Skeletal muscle cell (primary cell): ENCODE results near the gene COL21A1.

Source experiments
- DNase-seq: peaks from one replicate; pipeline ENCODE4 v3.0.0-alpha.2; 2010; ENCODE audit warnings: low read depth
- H3K4me3 ChIP-seq: 2 replicates; pipeline ENCODE4 v1.5.1; 2011; ENCODE audit warnings: low read depth, mild to moderate bottlenecking, control low read depth, low read length, moderate library complexity

Gene COL21A1

DNA sequence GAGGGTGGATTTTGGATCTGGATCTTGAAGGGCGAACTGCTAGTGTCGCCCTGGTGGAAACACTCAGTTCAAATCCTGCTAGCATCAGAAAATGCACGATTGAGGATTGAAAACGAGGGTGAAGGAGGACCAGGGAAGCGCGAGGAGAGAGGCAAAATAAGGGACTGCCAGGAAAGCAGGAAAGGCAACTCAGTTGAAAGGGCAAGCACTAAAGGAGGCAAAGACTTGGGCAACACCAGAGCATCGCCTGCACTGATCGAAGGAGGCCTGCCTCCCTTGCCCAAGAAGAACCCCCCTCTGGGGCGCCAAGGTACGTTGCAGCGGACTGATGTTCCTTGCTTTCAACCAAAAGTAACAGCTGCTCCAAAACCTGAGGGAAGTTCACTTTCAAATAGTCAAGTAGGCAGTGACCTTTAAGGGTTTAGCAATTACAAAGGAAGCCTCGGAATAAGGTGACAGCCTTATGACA is 308 bp upstream of the COL21A1 start:
- no peak for DNase-seq
- H3K4me3 ChIP-seq = peak overlapping the region; percentile 65

DNA sequence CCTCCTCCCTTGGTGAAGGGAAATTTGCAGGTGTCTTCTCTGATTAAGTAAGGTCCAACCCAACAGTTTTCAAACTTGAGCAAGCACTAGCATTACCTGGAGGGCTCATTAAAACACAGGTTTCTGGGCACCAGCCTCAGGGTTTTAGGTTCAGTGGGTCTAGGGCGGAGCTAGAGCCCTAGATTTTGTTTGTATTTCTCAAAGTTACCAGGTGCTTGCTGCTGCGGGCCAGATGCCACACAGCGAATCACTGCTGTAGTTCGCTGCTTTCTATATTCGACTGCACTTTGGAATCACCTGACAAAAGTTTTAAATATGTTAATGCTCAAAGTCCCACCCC is 869 bp downstream of the COL21A1 start:
- peak overlapping the region; percentile 65 for H3K4me3 ChIP-seq
- DNase-seq = no peak

DNA sequence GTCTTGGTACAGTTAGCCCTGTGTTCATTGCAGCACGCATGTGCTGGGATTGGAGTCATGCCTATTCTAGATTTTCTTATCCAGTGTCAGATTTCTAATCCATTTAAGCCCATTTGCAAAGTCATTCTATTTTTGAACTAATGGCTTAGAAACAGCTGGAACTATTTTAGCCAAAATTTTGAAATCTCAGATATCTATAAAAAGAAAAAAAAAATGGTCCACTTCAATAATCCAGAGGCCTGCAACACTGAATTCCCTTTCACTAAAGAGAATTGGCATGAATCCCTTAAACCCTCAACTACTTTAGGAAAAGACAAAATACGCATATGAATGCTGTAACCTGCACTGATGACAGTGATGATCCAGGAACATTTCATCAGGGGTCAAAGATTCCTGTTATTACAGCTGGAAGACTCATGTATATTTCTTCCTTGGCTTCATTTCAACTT is 1.5 kb downstream of the COL21A1 start:
- peak overlapping the region; percentile 65 for H3K4me3 ChIP-seq
- peak; percentile 90 for DNase-seq

DNA sequence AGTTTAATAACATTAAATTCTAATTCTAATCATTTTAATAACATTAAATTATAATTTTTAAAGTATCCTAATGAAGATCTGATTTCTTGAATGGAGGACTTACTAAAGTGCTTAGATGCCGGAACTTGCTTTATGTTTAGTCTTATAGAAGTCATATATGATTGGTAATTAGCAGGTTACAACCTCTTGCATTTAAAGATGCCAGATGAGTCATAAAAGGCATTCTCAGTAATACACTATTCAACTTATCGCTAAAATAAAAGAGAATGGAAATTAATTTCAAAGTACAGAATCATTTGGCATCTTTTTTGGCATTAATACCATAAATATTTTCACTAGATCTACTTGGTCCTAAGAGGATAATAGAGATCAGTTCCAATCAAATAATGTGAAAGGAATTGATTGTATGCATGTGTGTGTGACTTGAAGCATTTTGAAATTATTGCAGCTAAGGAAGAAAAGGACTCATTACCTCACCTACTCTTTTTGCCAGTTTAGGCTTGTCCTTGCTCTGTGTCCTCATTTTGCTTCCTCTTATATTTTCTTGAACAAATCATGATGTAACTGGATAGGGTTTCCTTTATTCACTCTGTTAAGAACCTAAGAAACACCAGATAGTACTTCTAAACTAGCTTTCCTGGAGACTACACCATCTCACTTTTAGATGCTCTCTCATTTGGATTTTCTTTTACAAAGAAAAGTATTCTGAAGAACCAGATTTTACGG is 2.7 kb downstream of the COL21A1 start:
- DNase-seq = no peak
- H3K4me3 ChIP-seq = no peak overlapping the region

DNA sequence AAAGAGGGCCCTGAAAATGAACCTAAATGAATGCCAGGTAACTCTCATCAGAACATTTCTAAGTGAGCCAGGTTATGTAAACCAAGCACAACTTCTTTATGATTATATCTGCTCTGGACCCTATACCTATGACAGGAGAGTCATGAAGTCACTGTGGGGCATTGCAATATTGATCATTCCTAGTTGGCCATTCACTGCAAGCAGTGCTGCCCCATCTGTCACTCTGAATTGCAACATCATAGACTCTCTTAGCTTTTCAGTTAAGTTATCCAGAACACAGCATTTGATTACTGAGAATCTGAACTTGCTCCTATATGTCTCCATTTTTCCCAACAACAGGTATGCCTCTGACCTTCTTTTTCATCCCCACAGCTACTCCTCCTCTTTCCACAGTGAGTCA is 3.3 kb downstream of the COL21A1 start:
- H3K4me3 ChIP-seq = no peak overlapping the region

DNA sequence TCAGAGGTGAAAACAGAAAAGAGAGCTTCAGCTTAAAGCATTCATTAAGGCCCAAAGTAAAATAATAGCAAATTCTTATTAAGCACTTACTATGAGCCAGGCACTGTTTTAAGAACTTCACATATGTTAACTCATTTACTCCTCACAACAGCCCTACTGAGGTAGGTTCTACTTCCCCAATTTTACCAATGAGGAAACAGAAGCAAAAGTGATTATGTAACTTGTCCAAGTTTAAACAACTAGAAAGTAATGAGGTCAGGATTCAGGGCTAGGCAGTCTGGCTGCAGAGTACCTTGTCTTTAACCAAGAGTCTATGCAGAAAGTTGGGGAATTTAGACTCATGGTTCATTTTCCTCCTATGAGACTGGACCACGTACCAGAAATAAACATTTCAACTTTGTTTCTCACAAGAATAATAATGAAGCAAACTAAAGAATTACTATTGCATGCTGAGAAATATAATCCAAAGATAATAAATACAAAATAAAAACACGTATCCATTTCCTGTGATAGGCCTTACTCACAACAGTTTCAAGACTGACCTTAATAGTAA is 3.8 kb downstream of the COL21A1 start:
- no peak overlapping the region for H3K4me3 ChIP-seq
- no peak for DNase-seq

More for the DNA sequence above, 3.3 kb downstream of the COL21A1 start:
- DNase-seq = no peak

DNA sequence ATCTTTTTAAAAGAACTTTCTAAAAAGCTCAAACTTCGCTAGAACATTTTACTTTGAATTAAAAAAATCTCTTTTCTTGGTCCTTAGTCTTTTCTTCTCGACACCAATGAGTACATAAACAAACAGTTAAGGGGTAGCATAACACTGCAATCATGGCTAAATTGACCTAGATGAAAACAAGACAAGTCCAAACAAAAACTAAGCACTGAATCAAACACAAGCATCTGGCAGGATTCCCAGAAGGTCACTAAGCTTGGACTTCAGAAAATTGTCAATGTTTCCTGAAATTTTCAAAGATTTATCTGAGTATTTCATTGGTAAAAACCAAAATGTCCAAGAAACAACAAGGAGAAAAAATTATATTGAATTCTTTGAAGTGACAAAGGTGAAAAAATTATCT is 5.0 kb downstream of the COL21A1 start:
- no peak overlapping the region for H3K4me3 ChIP-seq

DNA sequence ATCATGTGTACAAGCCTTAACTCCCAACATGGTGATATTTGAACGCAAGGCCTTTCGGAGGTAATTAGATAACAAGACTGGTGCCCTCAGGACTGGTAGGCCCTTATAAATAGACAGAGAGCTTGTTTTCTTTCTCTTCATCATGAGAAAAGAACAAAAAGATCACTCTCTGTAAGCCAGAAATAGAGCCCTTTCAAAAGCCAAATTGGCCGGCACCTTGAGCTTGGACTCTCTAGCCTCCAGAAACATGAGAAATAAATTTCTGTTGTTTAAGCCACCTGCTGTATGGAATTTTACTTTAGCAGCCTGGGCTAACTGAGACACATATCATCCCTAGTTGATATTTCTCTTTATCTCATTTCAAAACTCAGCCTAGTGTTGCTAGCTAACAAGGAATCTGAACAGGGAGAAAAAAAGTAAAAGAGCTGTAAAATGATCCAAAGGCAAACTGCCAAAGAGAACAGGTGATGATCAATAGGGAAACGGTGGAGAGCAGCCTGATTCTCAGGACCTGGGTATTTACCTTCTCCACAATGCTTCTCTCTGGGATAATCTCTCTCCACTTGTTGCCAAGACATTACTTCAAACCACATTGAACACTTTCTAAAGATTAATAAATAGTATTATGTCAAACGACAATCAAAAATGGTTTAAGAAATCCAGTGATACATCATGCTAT is 6.1 kb downstream of the COL21A1 start:
- no peak for DNase-seq
- no peak overlapping the region for H3K4me3 ChIP-seq

More for the DNA sequence above, 5.0 kb downstream of the COL21A1 start:
- DNase-seq = no peak

DNA sequence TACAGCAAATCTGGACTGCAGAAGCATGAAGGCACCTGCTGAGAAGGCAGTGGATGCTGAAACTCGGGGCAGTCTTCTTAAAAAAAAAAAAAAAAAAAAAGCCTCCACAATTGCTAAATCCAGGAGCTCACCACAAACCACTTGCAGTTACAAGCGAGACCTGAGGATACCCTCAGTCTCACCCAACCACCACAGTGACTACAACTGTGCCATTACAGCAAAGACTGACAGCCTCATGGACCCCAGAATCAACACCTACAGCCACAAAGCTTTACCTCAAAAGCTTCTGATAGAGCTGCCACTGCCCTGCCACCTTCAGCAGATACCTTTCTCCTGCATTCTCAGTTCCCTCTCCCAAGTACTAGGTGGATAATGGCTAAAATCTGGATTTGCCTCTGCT is 9.0 kb downstream of the COL21A1 start:
- DNase-seq = no peak
- no peak overlapping the region for H3K4me3 ChIP-seq

DNA sequence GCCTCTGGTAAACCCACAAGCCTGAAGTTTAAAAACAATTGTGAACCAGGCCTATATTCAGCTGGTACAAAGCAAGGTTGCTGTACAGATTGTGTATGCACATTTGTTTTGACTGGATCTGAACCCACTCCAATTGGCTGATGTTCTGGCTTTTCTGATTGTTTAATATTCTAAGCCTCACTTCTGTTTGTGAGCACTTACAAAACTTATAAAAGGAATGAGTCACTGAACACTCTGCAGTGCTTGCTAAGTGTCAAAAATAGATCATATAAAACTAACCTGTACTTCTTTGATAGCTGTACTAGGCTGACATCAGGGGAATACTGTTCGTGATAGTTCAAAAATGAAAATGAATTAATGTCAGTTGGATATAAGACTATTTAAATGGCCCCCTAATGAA is 12.1 kb downstream of the COL21A1 start:
- H3K4me3 ChIP-seq = no peak overlapping the region
- DNase-seq = no peak

DNA sequence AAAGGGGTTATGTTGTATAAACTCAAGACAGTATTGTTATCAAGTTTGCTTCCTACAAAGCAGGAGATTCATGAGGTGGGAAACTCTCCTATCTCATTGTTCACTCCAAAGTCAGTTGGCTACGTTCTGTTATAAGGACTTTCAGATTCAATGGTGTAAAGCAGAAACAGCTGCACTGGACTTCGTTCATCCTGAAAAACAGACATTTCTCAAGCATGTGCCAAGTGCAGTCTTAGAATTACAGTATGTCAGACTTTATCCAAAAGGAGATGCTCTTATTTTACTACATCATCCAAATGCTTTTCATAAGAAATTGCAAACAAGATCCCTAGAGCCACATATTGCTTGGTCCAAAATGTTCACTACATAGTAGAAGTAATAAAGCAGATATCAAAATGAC is 14.9 kb downstream of the COL21A1 start:
- no peak overlapping the region for H3K4me3 ChIP-seq
- no peak for DNase-seq

DNA sequence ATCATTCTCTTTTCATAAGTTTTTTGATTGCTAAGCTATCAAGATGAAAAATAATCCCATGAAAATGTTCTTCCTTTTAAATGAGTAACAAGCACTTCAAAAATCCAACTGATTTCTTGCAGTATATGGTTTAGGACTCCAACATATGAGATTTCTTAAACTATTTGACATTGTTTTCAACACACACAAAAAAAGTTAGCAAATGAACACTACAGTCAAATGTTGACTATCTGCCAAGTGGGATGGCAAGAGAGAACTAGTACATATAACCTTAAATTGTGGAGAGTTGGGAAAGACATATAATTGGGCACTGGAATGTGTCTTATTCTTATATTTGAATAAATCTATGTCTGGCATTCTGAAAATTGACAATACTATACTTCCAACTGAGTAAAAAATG is 15.6 kb downstream of the COL21A1 start:
- no peak overlapping the region for H3K4me3 ChIP-seq
- DNase-seq = no peak

DNA sequence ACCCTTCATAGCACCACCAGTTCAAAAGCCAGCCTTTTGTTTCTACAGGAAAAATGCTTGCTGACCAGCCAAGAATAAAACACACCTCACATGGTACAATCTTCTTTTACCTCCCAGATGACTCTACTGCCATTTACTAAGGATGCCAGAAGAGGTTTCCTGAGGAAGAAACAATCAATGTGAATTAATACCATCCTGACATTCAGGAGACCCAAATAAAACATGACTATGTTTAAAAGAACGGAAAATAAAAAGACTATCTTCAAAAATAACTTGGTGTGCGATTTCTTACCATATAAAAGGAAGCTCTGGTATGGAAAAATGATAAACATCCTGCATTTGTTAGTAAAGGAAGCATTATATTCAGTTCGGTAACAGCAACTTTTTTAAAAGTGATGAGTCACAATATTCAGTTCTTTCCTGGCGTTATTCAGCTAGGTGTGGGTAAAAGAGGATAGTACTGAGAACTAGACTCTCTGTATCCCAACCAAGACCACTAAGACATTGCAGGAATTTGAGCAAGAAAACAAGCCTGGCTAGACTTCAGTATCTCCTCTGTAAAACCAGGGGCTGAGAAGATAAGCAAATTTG is 16.3 kb downstream of the COL21A1 start:
- no peak overlapping the region for H3K4me3 ChIP-seq
- DNase-seq = no peak

DNA sequence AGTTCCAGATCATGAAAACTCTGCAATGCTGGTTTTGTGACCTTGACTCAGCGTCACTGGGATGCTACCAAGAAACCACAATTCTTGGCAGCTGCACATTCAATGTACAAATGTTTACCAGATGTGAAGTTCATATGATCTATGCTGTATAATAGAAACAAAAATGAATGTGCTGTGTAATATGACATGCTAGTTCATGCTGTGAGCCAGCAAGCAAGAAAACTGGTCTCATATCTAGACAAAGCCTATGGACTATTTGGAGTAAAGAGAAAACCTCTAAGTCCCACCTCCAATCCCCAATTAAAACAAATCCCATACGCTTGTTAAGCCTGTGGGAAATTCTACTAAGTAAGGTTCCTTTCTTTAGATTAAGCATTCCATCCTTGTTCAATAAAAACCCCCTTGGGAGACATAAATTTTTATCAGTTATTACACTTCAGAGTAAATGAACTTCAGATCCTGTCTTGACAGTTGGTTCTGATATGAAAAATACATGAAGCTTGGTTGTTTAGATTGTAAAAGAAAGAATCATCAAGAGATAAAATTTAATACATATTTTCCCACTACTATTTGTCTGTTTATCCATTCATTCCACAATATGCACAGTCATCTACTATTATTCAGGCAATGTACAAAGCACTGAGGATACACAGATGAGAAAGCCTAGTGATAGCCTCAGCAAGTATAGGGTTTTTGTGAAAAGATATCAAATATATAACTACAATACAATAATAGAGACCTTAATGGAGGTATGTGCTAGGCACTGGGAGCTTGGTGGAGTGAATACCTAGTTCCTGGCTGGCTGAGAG is 20.1 kb downstream of the COL21A1 start:
- peak; percentile 93 for DNase-seq
- H3K4me3 ChIP-seq = no peak overlapping the region

DNA sequence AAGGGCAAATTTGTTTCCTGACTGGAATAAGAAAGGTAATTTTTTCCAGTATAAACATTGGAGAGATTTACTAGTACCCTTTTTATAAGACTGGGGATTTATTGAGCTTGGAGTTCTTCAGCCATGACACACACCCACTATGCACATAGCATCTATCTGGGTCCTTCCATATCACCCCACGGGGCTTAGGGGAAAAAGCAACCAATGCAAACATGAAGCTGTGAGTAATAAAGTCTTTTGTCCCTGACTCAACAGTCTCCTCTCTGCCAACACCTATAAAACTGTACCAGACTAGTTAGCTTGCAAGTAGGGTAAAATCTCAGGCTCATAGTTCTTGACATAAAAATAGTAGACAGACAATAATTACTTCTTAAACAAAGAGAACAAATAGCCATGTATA is 23.4 kb downstream of the COL21A1 start:
- DNase-seq = peak; percentile 98
- no peak overlapping the region for H3K4me3 ChIP-seq

DNA sequence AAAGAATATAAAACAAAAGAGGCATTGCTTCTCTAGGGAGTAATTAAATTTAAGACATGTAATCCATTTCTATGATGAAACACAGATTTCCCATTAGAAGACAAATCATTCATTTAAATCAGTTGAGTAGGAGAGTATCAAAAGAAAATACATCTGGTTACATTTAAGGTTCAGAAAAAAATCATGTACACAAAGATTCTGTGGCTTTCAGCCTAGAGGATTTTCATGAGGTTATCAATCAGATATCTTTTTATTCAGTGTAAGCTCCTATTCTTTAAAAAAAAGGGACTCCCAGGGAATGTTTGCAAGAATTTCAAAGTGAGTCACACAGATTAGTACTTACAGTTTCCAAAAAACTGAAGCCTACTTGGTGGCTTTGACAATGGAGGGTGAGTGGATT is 24.9 kb downstream of the COL21A1 start:
- H3K4me3 ChIP-seq = no peak overlapping the region
- DNase-seq = peak; percentile 48

DNA sequence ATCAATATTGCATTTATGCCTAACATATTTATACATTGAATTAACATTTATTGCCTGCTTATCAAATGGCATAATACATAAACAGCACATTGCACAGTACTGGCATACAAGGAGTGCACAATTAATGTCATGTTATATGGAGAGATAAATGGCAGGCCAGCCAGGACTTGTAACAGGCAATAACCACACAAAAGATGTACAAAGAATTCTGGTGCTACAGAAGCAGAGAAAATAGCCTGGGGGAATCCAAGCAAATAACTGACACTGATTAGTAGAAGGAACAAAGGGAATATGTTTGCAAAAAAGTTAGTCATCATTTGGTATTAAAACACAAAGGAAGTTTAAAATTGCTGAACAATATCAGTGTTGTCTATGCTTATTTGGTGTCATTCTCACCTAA is 27.3 kb downstream of the COL21A1 start:
- no peak for DNase-seq
- H3K4me3 ChIP-seq = no peak overlapping the region

DNA sequence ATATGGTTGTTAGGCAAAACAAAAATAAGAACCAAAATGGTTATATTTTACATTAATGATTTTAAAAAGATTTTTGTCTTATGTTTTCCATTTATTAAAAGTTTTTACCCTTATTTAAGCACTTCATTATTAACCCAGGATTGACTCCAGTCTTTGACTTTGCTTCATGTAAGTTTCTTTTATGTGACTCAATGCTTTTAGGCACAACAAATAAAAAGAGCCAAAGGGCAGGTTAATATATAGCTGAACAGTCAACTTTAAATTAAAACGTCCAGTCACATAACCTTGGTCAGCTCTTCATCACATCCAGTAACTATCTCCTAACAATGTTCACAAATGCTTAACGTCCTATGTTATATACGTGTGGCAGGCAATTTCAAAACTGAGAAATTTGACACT is 32.7 kb downstream of the COL21A1 start:
- DNase-seq = no peak
- no peak overlapping the region for H3K4me3 ChIP-seq

DNA sequence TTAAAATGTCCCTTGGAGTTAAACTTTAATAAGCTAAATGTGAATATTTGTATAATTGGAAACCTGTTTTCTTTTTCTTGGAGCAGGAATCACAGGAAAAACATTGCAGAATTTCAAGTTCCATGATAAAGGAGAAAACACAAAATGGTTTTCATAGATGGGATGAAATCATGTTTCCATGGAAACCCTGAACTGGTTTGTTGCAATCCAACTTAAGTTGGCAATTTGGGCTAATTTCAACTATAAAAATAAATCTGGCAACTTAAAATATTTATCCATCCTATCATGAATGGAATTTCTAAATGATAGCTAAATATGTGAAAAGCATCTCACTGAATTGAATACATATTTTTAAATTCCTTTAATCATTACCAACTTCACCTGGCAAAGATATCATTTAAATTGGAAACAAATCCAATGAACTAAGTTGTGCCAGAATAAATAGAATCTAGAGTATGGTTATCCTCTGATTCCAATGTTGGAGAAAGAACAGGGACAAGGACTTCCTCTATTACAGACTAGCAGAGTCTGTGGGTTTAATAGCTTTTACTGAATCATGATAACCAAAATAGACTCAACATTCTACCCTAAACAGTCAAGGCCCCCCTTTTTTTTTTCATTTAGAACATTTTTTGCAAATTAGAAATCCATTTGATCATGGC is 33.2 kb downstream of the COL21A1 start:
- H3K4me3 ChIP-seq = no peak overlapping the region
- no peak for DNase-seq
